ENCODE measurements around the gene RPL7A.
"Not testable (repeated sequence)": the region's sequence is repeated elsewhere in the genome, so short reads cannot be mapped to it uniquely, and the experiment has no call there.

Gene RPL7A

DNA sequence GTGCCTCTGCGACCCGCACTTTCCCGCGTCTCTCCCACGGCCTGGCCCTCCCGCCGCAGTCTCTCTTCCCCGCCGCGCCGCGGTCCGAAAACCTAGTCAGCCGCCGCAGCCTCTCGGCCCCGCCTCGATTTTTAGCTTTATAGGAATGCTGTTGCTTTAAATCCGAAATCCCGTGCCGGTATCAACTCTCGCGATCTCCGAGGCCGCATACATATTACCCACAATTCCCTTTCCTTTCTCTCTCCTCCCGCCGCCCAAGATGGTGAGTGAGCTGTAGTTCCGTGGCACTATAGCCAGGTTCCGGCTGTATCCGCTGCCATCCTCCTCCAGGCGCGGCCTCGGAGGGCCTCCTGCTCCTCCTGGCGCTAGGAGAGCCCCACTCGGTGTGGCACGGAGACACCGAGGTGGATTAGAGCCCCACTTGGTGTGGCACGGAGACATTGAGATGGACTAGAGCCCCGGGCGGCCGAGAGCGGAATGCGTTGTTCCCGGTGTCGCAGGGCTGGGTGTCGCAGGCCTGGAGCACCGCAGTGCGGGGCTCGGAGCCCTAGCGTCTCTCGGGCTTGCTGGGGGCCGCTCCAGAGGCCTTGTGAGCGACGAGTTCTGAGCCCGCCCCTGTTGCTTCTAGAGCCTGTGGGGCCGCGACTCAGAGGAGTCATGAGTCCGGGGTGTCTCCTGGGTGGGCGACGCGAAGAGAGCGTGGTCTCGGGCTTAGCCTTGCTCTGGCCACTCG is at the start of gene RPL7A, which contains the start of gene MED22:
Gene RPL7A, plus strand, starts transcription at position 234 of the 733 bp plus-strand sequence. Its CDS starts 26 bp downstream, at position 260.
Gene MED22, minus strand, starts transcription at position 147 of the 733 bp plus-strand sequence. CDS start 1,469 bp downstream, outside the sequence.
- Mint-ChIP-seq H3K36me3 (peaks cover 21% of the 10 kb centered on the region), H3K4me1 (peaks cover 40% of the 10 kb centered on the region)

DNA sequence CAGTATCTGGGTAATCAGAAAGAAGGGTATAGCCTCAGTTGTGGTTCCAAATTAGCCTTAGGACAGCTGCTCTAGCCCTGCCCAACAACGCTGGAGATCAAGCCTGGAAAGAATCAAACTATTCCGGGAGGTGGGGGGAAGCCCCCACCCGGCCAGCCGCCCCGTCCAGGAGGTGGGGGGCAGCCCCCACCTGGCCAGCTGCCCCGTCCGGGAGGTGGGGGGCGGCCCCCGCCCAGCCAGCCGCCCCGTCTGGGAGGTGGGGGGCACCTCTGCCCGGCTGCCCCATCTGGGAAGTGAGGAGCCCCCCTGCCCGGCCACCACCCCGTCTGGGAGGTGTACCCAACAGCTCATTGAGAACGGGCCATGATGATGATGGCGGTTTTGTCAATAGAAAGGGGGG is 48.0 kb upstream of the RPL7A start:
- H3K4me3 Mint-ChIP-seq, H3K36me3 Mint-ChIP-seq, H3K4me1 Mint-ChIP-seq, H3K27me3 Mint-ChIP-seq, H3K27ac Mint-ChIP-seq, H3K9me3 Mint-ChIP-seq: not testable (repeated sequence)

More for the DNA sequence above, at the start of gene RPL7A, which contains the start of gene MED22:
- peak within 1 kb of the TSS; percentile 98 for H3K4me3 Mint-ChIP-seq
- no peaks in the 10 kb centered on the region for H3K27me3 Mint-ChIP-seq
- H3K9me3 Mint-ChIP-seq = no peaks in the 10 kb centered on the region
- peak within 1 kb of the TSS; percentile 98 for H3K27ac Mint-ChIP-seq

DNA sequence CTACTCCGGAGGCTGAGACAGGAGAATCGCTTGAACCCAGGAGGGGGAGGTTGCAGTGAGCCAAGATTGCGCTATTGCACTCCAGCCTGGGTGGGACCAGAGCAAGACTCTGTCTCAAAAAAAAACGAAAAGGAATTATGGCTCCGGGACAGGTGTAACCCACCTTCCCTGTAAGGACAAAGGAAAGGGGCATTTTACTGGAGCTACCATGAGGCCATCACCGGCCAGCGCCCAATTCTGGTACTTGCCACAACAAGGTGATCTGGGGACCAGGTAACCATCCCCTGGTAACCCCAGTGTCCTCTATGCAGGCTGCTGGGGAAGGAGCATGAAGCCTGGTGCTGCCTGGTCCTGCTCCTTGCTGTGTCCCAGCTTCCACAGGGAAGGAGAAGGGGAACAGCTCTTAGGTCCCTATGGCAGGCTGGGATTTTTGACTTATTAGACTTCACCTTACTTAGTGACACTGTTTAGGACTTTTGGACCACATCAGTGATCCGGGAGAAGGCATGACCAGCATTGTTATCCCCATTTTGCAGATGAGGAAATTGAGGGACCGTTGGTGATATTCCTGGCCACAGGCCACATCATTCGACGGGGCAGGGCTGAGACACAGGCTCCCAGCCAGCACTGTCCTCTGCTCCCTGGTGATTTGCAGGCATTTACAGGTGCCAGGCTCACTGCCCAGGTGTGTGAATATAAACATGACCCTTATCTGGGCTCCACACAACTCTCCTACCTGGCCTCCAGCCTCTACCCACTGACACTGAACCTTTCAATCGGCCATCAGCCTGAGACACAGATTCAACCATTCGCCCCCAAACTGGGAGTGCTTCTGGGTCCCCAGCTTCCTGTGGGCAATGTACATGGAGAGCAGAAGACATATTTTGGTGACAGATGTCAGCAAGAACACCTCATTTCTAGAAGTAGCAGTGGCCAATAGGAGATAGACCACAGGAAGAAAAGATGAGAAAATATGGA is 46.5 kb upstream of the RPL7A start:
- peaks cover 2% of the 10 kb centered on the region for H3K27me3 Mint-ChIP-seq
- H3K4me1 Mint-ChIP-seq = no peaks in the 10 kb centered on the region
- H3K4me3 Mint-ChIP-seq = no peak overlapping the region
- H3K36me3 Mint-ChIP-seq = no peaks in the 10 kb centered on the region
- H3K27ac Mint-ChIP-seq = no peak overlapping the region
- H3K9me3 Mint-ChIP-seq = no peaks in the 10 kb centered on the region

DNA sequence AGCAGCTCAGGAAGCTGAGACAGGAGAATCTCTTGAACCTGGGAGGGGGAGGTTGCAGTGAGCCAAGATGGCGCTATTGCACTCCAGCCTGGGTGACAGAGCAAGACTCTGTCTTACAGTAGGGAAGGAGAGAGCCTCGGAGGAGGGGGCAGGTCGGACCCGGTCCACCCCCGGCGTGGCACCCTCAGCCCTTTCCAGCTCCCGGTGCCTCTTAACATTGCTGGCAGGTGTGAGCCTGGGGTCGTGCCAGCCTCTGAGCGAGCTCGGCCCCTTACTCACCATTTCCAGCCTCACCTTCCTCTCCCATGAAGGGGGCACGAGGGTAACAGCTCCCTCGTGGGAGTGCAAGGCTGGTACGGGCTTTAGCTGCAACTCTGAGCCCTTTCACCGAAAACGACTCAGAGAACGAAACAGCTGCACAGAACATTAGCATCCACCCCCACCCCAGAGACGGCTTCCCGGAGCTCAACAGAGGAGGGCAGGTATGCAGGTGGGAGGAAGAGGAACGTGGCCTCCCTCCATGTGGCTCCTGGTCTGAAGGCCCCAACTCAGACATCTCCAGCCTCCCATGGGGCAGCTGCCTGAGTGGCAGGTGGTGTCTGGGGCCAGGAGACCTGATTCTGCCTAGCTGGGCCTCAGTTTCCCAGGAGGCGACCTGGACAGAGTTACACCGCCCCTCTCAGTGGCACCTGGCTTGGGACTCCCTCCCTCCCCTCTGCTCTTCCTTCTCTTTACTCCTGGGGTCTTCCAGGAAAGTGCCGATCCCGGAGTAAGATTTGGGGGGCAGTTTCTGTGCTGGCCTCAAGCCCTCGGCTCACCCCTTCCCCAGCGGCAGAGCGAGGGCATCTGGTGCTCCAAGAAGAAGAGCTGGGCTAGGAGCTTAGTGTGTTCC is 44.5 kb upstream of the RPL7A start:
- Mint-ChIP-seq H3K4me1 (no peaks in the 10 kb centered on the region), H3K36me3 (no peaks in the 10 kb centered on the region), H3K27me3 (no peaks in the 10 kb centered on the region), H3K9me3 (no peaks in the 10 kb centered on the region), H3K27ac (no peak overlapping the region), H3K4me3 (no peak overlapping the region)

DNA sequence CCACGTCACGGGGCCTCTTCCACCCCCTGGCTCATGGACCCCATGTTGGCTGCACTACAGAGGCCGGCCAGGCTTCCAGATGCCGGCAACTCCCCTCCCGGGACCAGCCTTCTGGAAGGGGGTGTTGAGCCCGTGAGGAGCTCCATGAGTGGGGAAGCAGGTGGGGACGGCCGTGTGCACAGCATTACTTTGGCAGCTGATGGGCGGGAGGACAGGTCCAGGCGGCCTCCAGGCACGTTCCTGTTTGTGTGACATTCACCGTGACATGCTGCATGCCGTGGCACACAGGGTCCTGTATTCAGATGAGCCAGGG is 43.9 kb upstream of the RPL7A start:
- Mint-ChIP-seq H3K4me3 (no peak overlapping the region), H3K9me3 (no peaks in the 10 kb centered on the region), H3K27ac (no peak overlapping the region), H3K27me3 (no peaks in the 10 kb centered on the region), H3K36me3 (no peaks in the 10 kb centered on the region), H3K4me1 (no peaks in the 10 kb centered on the region)

DNA sequence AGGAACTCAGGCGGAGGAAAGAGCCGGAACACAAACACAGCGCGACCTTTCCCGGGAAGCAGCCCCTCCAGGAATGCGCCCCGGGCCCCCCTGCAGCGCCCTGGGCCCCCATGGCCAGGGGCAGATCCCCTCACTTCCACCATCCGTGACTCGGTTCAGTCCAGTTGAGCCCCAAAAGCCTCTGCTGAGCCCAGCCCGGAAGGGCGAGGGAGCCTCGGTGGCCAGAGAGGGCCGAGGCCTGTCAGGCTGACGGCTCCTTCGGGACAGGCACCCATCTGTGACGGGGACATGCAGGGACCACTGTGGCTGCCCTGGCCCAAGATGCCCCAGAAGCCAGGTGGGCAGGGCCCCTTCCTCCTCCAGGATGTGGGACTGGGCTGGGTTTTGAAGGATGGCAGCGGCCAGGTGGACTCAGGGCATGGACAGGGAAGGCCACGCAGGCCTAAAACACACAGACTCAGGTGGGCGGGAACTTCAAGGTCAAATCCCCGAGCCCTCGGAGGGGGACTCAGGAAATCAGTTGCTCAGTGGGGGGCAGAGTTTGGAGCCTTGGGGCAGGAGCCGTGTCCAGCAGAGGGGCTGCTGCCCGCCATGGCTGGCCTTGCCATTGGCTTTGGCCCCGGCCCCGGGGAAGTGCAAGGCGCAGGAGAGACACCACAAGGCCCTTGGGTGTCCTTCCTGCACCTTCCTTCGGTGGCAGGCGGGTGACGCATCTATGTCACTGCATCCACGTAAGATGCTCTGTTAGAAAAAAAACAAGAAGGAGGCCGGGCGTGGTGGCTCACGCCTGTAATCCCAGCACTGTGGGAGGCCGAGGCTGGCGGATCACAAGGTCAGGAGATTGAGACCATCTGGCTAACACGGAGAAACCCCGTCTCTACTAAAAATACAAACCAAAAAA is 43.3 kb upstream of the RPL7A start:
- no peaks in the 10 kb centered on the region for H3K4me1 Mint-ChIP-seq
- peaks cover 6% of the 10 kb centered on the region for H3K27me3 Mint-ChIP-seq
- H3K9me3 Mint-ChIP-seq = no peaks in the 10 kb centered on the region
- no peak overlapping the region for H3K4me3 Mint-ChIP-seq
- no peak overlapping the region for H3K27ac Mint-ChIP-seq
- peaks cover 2% of the 10 kb centered on the region for H3K36me3 Mint-ChIP-seq

DNA sequence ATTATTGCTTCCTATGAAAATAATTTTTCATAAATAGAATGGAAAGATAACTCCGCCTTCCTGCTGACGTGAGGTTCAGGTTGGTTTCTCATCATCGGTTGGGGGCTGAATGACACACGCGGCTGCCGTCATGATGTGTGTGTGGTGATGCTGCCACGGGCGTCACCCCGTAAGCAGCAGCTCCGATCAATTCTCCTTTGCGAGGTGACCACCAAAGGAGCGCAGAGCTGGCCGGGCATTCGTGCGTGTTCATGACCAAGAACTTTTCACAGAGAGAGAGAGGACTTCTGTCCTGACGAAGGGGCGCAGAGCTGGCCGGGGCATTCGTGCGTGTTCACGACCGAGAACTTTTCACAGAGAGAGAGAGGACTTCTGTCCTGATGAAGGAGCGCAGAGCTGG is 42.3 kb upstream of the RPL7A start:
- peaks cover 8% of the 10 kb centered on the region for H3K27me3 Mint-ChIP-seq
- H3K4me1 Mint-ChIP-seq = no peaks in the 10 kb centered on the region
- no peak overlapping the region for H3K27ac Mint-ChIP-seq
- H3K36me3 Mint-ChIP-seq = peaks cover 3% of the 10 kb centered on the region
- no peaks in the 10 kb centered on the region for H3K9me3 Mint-ChIP-seq
- no peak overlapping the region for H3K4me3 Mint-ChIP-seq

DNA sequence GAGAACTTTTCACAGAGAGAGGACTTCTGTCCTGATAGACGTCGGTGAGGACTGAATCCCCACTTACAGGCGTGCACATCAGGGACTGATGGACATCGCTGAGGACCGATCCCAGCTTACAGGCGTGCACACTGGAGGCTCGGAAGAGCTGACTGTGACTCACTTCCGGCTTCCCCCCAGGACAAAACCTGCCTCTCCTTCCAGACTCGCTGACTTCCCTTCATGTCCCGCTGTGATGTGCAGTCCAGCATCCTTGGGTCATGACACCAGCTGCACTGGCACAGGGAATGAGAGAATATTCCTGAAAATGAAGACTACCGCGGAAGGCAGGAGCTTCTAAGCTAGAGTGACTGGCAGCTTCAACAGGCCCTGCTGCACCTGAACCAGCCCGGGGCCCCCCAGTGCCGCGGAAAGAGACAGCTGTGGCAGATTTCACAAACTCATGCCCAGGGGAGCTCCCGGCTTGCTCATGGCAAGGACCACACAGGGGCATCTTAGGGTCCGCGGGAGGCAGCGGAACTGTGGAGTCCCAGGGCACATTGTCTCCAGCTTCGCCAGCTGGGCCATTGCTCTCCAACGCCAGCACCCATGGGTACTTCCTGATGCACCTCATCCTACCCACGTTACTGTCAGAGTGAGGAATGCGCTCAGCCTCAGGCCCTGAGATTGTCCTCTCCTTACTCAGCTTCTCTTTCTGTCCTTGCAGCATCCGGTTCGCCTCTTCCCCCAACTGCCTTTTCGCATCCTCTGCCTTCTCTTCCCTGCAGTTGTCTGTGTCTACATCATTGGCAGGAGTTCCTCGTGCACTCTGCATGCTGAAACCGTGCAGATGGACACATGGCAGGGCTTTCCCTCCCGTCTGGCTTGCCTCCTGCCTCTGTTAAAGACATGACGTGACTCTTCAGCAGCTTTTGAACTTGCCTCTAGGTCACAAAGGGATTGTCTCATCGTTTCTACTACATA is 41.5 kb upstream of the RPL7A start:
- Mint-ChIP-seq H3K36me3 (peaks cover 3% of the 10 kb centered on the region), H3K4me1 (no peaks in the 10 kb centered on the region), H3K4me3 (no peak overlapping the region), H3K27ac (no peak overlapping the region), H3K9me3 (no peaks in the 10 kb centered on the region), H3K27me3 (peaks cover 8% of the 10 kb centered on the region)

DNA sequence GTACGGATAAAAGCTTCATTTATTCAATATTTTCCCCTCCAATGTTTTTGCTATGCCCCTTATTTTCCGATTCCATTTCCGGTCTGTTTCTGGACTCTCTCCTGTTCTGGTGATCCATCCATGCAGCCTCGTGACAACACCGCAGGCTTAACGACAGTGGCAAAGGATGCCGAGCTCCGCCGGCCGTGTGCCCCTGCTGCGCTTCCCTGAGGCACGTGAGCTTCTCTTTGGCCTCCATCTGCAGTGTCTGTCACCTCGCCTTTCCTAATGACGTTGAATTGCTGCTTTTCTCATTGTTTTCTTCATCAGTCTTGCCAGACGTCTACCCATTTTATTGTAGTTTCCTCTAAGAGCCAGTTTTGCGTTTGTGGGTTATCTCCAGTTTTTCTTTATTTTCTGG is 40.7 kb upstream of the RPL7A start:
- Mint-ChIP-seq H3K9me3 (no peaks in the 10 kb centered on the region), H3K4me3 (no peak overlapping the region), H3K27ac (no peak overlapping the region), H3K4me1 (no peaks in the 10 kb centered on the region), H3K36me3 (peaks cover 3% of the 10 kb centered on the region), H3K27me3 (peaks cover 8% of the 10 kb centered on the region)

DNA sequence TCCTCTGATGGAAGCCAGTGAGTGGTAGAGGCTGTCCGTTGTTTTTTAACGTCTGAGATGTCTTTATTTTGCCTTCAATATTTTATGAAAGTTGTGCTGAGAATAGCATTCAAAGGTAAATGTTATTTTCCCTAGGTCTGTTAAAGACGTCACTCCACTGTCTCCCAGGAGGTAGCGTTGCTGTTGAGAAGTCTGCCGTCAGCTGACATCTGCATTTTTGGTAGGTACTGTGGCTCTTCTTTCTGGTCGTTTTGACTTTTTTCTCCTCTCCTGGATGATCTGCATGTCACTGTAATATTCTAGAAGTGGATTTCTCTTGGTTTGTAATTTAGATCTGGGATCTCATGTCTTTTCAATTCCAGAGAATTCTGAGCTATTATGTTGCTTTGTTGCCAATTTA is 38.4 kb upstream of the RPL7A start:
- H3K9me3 Mint-ChIP-seq = no peaks in the 10 kb centered on the region
- peaks cover 8% of the 10 kb centered on the region for H3K27me3 Mint-ChIP-seq
- no peak overlapping the region for H3K27ac Mint-ChIP-seq
- no peak overlapping the region for H3K4me3 Mint-ChIP-seq
- H3K36me3 Mint-ChIP-seq = peaks cover 3% of the 10 kb centered on the region
- H3K4me1 Mint-ChIP-seq = no peaks in the 10 kb centered on the region

DNA sequence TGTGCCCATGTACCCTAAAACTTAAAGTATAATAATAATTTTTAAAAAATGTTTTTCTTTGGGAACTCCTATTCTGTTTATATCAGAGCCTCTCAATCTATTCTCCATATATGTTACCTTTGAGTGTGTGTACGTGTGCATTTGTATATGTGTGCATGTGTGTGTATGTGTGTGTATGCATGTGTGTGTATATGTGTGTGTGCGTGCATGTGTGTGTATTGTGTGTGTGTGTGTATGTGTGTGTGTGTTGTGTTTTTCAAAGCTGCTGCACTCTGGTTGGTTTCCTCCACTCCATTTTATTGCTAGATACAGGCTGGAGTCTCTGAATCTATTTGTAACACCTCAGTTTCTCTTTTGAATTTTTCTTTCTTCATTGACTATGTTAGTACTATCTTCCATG is 32.0 kb upstream of the RPL7A start:
- no peak overlapping the region for H3K27ac Mint-ChIP-seq

DNA sequence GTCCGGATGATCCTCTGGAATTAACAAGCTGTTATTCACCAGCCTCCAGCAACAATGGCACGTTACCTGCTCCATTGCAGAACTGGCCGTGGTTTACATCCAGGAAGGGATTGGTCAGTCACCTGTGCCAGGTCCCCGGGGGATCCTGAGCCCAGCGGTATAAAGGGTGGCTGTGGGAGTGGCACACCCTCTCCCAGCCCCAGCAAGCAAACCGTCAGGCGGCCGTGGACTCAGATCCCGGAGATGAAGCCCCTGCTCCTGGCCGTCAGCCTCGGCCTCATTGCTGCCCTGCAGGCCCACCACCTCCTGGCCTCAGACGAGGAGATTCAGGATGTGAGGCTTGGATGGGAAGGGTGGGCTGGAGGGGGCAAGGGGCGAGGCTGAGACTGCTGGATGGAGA is 30.5 kb upstream of the RPL7A start:
- not testable (repeated sequence) for H3K4me3 Mint-ChIP-seq, H3K27ac Mint-ChIP-seq, H3K4me1 Mint-ChIP-seq, H3K27me3 Mint-ChIP-seq, H3K36me3 Mint-ChIP-seq, H3K9me3 Mint-ChIP-seq

More for the DNA sequence above, 32.0 kb upstream of the RPL7A start:
- H3K4me3 Mint-ChIP-seq = no peak overlapping the region
- H3K4me1 Mint-ChIP-seq = no peaks in the 10 kb centered on the region
- H3K36me3 Mint-ChIP-seq = no peaks in the 10 kb centered on the region
- H3K27me3 Mint-ChIP-seq = no peaks in the 10 kb centered on the region
- H3K9me3 Mint-ChIP-seq = no peaks in the 10 kb centered on the region

DNA sequence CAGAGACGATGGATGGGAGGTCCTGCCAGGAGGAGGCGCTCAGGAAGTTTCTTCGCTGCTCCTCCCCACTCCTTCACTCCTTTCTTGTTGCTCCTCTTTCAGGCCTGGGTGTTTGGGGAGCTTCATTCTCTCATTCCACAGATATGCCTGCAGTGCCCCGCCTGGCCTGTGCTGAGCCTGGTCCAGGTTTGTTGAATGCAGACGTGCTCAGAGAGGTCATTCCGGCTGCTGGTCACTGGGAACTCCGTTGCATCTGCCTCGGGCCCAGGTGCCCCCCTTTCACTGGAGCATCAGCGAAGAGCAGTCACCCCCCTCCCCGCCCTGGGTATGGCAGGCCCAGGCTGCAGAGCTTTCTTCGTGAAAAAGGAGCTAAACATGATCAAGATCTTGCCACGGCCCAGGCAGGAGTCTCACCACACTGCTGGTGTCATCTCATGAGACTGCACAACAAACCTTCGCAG is 27.6 kb upstream of the RPL7A start:
- H3K27ac Mint-ChIP-seq = no peak overlapping the region
- no peak overlapping the region for H3K4me3 Mint-ChIP-seq
- no peaks in the 10 kb centered on the region for H3K27me3 Mint-ChIP-seq
- no peaks in the 10 kb centered on the region for H3K36me3 Mint-ChIP-seq
- no peaks in the 10 kb centered on the region for H3K9me3 Mint-ChIP-seq
- no peaks in the 10 kb centered on the region for H3K4me1 Mint-ChIP-seq
